Liver (tissue), 3 donors: ENCODE results near the gene SPECC1L.
"Not testable (repeated sequence)": the region's sequence is repeated elsewhere in the genome, so short reads cannot be mapped to it uniquely, and the experiment has no call there.

Source experiments
- CTCF ChIP-seq: fragments of 150-350 bp; IDR thresholded peaks from 2 replicates; pipeline ENCODE4 v1.5.1; 2017; ENCODE audit warnings: improper control_type of control experiment, low read depth, low read length; ENCODE audit not compliant: missing input control
- SP1 ChIP-seq: IDR thresholded peaks from 2 replicates; pipeline ENCODE4 v1.6.1; 2018; ENCODE audit warnings: antibody characterized with exemption, mild to moderate bottlenecking
- donor health status: healthy.
- donor health status: healthy.

GRCh38 chr22:24262185-24262749, 8.4 kb upstream of the SPECC1L start:
- TF ChIP-seq SP1, CTCF: not testable (repeated sequence)
